Stimulated activated CD4-positive, alpha-beta T cell treated with anti-CD3 and anti-CD28 coated beads, Interleukin-4, amount 100 ng/mL, for 4 hours (primary cell): Measurements from ENCODE around the gene IFITM2.
"Not testable (repeated sequence)": the region's sequence is repeated elsewhere in the genome, so short reads cannot be mapped to it uniquely, and the experiment has no call there.

ENCODE experiments used
- DNase-seq, 2 experiments: peaks; one replicate each; pipeline ENCODE4 v3.0.0-alpha.2; 2020

Gene IFITM2

DNA sequence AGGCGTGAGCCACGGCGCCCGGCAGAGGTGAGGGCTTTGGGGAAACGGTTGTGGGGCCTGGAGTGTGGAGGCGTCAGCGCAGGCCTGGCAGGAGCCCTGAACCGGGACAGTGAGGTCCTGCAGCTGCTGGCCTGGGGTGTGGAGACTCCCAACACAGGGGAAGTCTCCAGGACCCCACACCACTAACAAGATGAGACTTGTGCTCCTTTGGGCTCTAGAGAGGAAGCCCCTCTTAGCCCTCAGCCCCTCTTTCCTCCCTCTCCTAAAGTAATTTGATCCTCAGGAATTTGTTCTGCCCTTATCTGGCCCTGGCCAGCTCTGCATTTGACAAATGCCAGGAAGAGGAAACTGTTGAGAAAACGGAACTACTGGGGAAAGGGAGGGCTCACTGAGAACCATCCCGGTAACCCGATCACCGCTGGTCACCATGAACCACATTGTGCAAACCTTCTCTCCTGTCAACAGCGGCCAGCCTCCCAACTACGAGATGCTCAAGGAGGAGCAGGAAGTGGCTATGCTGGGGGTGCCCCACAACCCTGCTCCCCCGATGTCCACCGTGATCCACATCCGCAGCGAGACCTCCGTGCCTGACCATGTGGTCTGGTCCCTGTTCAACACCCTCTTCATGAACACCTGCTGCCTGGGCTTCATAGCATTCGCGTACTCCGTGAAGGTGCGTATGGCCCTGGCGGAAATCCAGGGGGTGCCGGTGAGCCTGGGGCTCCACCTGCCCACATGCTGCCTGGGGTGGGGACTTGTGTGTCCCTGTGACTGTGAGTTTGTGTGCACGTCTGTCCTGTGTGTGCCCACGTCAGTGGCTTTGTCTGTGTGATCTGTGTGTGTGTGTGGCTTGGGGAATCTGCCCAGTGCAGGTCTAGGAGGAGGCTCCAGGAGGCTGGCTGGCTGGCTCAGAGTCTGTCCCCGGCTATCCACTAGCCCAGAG lies at the start of gene IFITM2:
IFITM2 (plus strand) TSS at position 51 of the 943 bp plus-strand sequence; CDS start at position 428, 377 bp downstream.
- peak in 1 of 2 experiments; percentile 50 for DNase-seq

DNA sequence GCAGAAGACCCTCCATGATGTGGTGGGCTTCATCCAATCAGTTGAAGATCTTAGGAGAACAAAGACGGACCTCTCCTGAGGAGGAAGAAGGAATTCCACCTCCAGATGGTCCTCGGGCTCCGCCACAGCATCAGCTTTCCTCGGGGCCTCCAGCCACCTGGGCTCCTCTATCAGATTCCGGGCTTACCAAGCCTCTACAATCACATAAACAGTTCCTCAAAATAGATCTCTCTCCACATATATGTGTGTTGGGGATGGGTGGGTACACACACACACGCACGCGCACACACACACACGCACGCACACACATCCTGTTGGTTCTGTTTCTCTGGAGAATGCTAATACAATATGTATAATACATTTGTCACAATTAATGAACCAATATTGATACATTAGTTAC lies 48.2 kb upstream of the IFITM2 start:
- no peak for DNase-seq

DNA sequence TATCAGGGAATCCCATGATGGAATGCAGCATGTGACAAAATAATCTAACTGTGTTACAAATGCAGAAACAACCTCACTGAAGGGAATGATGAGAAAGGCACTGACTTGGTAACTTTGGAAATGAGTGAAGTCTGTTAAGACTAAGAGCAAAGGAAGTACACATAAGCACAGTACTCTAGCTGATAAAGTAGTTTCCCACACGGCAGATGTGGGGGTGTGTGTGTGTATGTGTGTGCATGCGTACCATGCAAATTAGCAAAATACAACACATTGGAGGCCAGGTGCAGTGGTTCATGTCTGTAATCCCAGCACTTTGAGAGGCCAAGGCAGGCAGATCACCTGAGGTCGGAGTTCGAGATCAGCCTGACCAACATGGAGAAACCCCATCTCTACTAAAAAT lies 46.0 kb upstream of the IFITM2 start:
- no peak for DNase-seq

DNA sequence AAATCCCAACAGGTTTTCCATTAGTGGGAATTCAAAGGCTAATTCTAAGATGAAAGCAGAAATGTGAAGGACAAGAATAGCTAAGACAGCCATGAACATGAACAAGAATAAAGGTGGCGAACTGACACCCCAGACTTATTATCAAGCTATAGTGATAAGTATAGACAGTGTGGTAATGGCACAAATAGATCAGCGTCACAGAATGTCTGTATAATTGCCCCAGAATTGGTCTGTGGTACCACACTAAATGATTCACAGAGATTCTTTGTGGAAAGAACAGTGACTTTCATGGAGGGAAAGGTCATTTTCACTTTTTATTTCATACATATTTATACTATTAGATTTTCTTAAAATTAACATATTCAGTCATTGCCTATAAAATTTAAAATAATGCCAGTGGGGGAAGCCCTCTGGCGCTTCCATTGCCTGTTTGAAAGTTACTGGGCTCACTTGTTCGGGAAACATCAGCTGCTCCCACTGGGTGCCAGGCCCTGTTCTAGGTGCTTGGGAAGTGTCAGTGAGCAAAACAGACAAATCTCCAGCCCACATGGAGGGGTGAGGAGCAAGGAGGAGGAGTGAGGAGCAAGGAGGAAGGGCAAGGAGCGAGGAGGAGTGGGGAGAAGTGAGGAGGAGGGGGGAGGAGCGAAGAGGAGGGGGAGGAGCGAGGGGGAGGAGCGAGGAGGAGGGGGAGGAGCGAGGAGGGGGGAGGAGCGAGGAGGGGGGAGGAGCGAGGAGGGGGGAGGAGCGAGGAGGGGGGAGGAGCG lies 40.8 kb upstream of the IFITM2 start:
- DNase-seq: no peak

DNA sequence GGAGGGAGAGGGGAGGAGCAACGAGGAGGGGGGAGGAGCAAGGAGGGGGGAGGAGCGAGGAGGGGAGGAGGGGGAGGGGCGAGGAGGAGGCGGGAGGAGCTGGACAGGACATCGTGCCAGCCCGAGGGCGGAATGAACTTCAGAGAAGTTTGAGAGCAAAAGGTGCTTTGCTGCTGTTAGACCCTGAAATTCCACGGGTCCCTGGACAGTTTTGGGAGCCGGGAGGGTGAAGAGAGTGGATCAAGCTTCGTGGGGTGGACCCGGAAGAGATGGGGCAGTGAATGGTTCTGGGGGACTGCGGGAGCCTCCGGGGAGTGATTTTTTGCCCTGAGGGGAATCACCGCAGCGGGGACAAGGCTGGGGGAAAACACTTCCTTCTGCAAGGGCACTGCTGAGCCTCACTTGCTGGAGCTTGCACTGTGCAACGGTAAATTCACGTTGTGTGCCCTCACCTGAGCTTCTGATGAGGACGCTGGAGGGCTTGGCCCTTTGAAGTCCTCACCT lies 40.1 kb upstream of the IFITM2 start:
- peak; percentile 45 to 53 for DNase-seq

DNA sequence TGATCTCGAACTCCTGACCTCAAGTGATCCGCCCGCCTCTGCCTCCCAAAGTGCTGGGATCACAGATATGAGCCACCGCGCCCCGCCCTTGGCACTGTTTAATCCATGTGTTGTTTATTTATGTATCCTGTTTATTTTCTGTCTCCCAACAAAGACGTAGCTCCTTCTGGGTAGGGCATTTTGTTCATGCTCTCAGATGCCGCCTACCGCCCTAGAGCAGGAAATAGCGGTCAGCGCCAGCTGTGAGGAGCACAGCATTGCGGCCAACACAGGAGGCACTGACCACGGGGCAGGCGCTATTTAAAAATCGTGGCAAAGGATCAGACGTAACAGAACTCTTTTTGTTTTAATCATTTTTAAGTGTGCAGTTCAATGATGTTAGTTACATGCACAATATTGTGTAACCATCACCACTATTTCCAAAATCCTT lies 38.9 kb upstream of the IFITM2 start:
- not testable (repeated sequence) for DNase-seq

DNA sequence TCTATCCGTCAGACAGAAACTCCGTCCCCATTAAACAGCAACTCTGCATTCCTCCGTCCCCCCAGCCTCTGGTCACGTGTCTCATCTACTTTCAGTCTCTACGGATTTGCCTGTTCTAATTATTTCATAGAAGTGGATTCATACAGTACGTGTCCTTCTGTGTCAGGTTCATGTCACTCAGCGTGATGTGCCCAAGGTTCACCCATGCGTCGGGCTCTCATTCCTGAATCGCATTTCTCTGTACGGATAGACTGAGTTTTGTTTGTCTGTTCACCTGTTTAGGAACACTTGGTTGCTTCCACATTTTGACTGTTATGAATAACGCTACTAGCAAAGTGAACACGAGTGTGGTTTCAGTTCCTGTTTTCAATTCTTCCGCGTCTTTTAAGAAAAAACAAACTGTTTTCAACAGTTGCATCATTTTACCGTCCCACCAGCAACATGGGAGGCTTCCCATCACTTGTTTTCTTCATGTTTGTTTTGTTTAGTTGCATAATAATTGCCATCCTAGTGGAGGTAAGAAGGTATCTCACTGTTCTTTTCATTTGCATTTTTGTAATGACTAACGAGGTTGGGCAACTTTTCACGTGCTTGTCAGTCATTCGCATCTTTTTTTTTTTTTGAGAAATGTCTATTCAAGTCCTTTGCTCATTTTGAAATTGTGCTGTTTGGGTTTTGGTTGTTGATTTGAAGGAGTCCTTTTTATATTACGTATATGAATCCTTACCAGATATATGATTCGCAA lies 38.3 kb upstream of the IFITM2 start:
- peak in 1 of 2 experiments; percentile 35 for DNase-seq

DNA sequence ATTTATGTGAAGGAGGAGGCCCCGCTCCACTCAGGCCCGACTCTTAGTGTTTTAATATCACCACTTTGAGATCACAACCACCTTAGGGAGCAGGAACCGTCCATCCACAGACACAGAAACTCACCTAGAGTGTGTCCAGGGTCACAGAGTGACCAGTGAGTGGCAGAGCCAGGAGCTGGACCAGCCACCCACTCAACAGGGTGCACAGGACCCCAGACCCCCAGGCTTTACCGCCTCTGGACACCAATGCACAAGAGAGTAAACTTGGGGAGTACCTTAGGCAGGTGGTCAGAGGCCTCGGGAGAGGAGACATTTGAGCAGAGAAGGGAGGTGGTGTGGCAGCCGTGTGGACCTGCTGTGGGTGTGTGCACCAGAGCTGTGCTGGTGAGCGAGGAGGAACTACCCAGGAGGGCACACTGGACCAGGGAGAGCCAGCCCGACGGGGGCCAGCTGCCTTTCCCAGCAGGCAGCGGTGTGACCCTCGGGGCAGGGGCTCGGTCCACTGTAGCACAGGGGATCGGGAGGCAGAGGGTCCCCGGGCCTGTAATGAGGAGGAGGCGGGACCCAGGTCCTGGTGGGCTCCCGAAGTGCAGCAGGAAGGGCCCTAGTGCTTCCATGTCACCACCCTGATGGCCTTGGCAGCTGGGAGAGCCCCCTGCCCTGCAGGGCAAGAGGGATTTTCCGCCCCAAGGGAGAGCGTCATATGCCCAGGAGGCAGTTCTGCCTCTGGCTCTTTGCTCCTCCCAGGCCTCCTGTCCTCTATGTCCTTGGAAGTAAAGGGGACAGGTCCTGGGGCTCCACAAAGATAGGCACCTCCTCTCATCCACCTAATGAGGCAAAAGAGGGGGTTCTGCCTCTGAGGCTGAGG lies 36.9 kb upstream of the IFITM2 start:
- no peak for DNase-seq

DNA sequence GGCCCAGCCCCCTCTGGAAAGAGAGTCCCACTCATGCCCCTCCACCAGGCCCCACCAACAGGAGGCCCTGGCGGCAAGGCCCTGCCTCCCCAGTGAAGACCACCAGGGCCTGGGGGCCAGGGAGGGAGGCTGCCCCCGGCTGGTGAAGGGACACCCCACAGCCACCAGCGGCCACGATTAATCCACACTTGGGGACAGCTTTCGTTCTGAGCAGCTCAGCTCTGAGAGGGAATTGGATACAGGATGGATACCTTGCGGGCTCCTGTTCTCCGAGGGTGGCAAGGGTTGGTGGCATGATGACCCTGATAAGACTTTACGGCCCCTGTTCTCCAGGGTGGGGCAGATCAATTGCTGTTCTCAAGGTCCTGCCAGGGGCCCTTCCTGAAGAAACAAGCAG lies 36.3 kb upstream of the IFITM2 start:
- DNase-seq: no peak

DNA sequence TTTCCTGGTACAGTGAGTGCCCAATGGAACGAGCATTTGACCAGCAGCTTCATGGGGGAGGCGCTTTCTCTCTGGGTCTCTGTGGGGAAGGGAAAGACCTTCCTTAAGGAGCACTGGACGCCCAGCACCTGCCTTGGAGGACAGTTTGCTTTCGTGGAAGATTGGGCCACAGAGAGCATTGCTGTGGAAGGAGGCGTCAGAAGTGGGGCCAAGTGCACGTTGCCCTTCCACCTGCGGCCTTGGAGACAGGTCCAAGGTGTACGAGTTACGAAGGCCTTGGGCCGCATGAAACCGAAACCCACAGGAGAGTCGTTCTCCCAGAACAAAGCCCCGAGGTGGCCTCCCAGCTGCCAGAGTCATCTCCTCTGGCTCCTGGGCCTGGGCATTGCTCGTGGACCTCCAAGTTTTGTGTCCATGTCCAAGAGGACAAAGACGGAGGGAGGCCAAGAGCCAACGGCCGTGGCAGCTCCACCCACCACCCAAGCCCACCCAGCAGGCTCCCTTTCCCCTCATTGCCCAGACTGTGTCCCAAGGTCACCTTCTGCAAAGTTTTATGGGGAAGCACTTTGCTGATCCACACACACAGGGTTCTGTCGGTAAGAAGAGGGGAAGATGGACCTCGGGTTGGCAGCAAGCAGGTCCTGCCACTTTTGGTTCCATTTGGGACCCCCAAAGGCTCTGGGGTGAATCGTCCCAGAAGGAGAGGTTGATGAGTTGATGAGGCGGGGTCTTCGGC lies 35.3 kb upstream of the IFITM2 start:
- DNase-seq: no peak

DNA sequence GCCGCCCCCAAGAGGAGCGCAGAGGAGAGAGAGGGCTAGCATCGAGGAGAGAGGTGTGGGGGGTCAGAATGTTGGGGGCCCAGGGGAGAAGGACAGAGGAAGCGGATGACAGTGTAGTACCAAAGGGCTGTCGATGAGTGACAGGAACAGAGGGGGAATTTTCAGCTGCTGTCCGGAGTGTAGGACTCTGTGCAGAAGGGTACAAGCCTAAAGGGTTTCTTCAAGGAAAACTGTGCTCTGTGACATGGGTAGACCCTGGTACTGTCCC lies 34.8 kb upstream of the IFITM2 start:
- no peak for DNase-seq

DNA sequence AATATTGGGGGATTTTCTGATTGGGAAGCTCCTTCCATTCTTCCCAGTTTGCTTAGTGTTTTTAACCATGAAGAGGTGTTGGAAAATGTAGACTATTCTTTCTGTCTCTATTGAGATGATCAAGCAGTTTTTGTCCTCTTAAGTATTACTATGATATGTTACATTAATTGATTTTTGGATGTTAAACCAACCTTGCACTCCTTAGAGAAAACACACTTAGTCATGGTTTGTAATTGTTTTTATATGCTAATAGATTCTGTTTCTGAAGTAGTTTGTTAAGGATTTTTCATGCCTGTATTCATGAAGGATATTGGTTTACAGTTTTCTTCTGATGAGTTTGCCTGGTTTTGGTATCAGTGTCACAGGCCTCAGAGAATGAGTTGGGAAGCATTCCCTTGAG lies 31.4 kb upstream of the IFITM2 start:
- no peak for DNase-seq

DNA sequence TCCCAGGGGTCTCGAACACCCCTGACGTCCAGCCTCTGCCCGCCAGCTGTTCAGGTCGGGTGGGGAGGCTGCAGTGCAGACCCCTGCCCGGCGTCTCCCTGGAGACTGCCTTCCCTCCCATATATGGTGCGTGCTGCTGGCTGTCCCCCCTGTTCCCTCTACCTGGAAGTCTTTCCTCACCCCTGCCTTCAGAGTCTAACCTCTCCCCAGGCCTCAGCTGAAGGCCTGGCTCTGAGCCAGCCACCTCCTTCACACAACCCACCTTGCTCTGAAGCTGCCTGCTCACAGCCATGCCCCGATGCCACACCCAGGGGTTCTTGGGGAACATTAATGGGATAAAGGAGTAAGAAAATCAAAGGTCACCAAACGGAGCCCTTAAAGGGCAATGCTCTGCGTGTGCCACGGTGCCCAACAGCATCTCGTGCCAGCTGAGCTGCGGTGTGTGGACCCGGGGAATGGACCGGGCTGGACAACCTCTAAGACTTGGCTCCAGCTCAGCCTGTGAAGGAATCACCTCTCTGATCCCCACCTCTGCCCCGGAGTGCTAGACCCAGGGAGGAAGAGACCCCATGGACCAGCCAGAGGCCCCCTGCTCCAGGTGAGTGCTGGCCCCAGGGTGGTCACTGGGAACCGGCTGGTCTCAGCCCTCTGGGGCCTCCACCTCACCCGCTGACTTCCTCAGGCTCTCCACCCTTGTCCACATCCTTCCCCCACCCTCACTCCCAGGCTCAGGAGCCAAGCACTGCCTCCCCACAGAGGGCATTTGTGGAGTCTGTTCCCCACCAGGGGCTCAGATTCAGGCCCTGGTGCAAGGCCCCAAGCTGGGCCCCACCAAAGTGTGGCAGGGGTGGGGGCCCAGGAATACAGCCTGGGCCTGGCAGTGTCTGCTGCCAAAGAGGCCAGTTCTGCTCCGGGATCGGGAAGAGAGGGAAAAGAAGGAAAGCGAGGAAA lies 29.3 kb upstream of the IFITM2 start, which contains the start of gene NLRP6:
NLRP6 (plus strand) TSS at position 407 of the 951 bp plus-strand sequence; CDS start at position 570, 163 bp downstream.
- no peak for DNase-seq

DNA sequence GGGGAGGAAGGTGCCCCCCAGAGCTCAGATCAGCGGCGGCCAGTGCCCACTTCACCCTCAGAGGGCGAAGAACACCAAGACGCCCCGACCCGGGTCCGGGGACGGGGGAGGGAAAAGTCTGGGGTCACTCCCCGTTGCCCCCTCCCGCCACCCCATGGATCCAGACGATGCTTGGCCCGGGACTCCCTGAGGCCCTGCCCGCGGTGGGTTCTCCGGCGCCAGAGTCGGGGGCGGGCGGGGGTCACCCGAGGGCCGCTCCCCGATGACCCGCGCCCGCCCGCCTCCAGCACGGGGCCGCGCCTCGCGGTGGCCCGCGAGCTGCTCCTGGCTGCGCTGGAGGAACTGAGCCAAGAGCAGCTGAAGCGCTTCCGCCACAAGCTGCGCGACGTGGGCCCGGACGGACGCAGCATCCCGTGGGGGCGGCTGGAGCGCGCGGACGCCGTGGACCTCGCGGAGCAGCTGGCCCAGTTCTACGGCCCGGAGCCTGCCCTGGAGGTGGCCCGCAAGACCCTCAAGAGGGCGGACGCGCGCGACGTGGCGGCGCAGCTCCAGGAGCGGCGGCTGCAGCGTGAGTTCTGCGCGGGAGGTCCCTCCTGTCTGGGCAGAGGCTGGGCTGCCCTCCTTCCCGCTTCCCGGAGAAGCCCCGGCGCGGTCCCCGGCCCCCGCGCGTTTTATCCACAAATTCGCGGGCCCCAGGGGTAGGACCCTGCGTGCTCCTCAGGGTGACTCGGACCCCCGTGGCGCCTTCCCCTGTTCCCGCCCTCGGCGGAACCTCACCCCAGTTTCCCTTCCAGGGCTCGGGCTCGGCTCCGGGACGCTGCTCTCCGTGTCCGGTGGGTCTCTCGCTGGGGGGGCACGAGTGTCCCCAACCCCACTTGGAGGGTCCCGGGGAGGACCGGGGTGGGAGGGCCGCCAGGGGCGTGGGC lies 28.3 kb upstream of the IFITM2 start:
- no peak for DNase-seq

DNA sequence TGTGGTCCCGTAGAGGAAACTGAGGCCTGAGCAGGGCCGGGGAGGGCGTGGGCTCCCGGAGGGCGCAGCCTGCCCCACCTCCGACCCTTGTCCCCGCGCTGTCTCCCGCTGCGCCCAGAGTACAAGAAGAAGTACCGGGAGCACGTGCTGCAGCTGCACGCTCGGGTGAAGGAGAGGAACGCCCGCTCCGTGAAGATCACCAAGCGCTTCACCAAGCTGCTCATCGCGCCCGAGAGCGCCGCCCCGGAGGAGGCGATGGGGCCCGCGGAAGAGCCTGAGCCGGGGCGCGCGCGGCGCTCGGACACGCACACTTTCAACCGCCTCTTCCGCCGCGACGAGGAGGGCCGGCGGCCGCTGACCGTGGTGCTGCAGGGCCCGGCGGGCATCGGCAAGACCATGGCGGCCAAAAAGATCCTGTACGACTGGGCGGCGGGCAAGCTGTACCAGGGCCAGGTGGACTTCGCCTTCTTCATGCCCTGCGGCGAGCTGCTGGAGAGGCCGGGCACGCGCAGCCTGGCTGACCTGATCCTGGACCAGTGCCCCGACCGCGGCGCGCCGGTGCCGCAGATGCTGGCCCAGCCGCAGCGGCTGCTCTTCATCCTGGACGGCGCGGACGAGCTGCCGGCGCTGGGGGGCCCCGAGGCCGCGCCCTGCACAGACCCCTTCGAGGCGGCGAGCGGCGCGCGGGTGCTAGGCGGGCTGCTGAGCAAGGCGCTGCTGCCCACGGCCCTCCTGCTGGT lies 27.5 kb upstream of the IFITM2 start:
- DNase-seq: peak; percentile 47 to 48

DNA sequence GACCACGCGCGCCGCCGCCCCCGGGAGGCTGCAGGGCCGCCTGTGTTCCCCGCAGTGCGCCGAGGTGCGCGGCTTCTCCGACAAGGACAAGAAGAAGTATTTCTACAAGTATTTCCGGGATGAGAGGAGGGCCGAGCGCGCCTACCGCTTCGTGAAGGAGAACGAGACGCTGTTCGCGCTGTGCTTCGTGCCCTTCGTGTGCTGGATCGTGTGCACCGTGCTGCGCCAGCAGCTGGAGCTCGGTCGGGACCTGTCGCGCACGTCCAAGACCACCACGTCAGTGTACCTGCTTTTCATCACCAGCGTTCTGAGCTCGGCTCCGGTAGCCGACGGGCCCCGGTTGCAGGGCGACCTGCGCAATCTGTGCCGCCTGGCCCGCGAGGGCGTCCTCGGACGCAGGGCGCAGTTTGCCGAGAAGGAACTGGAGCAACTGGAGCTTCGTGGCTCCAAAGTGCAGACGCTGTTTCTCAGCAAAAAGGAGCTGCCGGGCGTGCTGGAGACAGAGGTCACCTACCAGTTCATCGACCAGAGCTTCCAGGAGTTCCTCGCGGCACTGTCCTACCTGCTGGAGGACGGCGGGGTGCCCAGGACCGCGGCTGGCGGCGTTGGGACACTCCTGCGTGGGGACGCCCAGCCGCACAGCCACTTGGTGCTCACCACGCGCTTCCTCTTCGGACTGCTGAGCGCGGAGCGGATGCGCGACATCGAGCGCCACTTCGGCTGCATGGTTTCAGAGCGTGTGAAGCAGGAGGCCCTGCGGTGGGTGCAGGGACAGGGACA lies 26.7 kb upstream of the IFITM2 start:
- DNase-seq: no peak

DNA sequence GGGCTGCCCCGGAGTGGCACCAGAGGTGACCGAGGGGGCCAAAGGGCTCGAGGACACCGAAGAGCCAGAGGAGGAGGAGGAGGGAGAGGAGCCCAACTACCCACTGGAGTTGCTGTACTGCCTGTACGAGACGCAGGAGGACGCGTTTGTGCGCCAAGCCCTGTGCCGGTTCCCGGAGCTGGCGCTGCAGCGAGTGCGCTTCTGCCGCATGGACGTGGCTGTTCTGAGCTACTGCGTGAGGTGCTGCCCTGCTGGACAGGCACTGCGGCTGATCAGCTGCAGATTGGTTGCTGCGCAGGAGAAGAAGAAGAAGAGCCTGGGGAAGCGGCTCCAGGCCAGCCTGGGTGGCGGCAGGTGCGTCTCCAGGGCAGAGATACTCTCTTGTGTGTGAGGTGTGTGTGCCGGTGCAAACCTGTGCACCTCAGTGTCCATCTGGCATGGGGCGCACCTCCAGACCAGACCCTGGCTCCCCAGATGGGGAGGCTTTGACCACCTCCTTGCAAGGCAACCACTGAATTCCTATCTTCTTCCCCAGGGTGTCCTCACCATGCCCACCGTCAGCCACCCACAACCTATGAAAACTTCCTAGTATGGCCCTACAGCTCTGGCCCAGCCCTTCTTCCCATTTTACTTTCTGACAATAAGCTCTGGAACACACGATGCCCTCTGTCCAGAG lies 26.0 kb upstream of the IFITM2 start:
- DNase-seq: no peak
